ENCODE data around the gene CYBB. TPM values are rescaled to one million over a fixed set of nuclear protein-coding genes. Genes with fewer than 3 reads are reported as not detected.

CYBB gene
- total and polyA plus RNA-seq, 2 donors (not counting 1 experiment from before 2014, with no cell fraction given): under 0.01 TPM; not detected in 1

DNA sequence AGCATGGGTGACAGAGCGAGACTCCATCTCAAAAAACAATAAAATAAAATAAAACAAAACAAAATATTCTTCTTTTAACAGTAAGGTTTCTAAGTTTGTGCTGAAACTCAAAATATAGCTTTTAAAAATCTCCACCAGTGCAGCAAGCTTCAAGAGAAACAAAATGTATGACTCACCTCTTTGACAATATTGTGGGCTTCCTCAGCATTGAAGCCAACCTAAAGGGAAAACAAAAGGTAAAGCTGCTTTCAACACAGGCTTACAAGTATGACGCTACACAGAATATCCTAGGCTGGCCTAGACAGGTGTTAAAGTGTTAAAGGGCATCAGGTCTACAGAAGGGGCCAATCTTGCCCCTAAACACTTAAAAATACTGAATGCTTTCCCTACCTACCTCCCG, 66.3 kb downstream of the CYBB start:
- Histone ChIP-seq H3K36me3 (ENCODE audit: control insufficient read depth, insufficient read depth, low read length) (no peaks in the 10 kb centered on the region), H3K27me3 (ENCODE audit: control insufficient read depth, insufficient read depth, low read length) (no peaks in the 10 kb centered on the region), H3K4me2 (ENCODE audit: extremely low read depth, insufficient read depth, low read length) (peak overlapping the region; percentile 58), H4K20me1 (ENCODE audit: control insufficient read depth, extremely low read depth, insufficient read depth, low read length) (no peaks in the 10 kb centered on the region), H3K9ac (ENCODE audit: insufficient read depth, low read length) (no peak overlapping the region), H3K4me3 (replicated peaks in 1 of 4; ENCODE audit: control extremely low read depth in 1 of 4, insufficient read depth in 1 of 4, low read depth in 3 of 4, low read length in 4 of 4) (peak overlapping the region; percentile 58 to 71 (median 68)), H3K27ac (ENCODE audit: insufficient read depth, low read length) (no peak overlapping the region), H3K9me3 (ENCODE audit: control insufficient read depth, insufficient read depth, low read depth, low read length) (no peaks in the 10 kb centered on the region), H3K4me1 (ENCODE audit: control insufficient read depth, extremely low read depth, insufficient read depth, low read length) (no peaks in the 10 kb centered on the region), H2AFZ (ENCODE audit: low read length) (no peak overlapping the region), H3K79me2 (ENCODE audit: control insufficient read depth, insufficient read depth, low read length) (no peaks in the 10 kb centered on the region)
- peak in 1 of 2 donors; percentile 36 for DNase-seq (ENCODE audit: low read depth in 2 of 2)
- TF ChIP-seq EZH2 (IDR thresholded peaks at IDR 0.05; ENCODE audit: low read length, missing control alignments): no peak
- TF ChIP-seq, protein P1, sequence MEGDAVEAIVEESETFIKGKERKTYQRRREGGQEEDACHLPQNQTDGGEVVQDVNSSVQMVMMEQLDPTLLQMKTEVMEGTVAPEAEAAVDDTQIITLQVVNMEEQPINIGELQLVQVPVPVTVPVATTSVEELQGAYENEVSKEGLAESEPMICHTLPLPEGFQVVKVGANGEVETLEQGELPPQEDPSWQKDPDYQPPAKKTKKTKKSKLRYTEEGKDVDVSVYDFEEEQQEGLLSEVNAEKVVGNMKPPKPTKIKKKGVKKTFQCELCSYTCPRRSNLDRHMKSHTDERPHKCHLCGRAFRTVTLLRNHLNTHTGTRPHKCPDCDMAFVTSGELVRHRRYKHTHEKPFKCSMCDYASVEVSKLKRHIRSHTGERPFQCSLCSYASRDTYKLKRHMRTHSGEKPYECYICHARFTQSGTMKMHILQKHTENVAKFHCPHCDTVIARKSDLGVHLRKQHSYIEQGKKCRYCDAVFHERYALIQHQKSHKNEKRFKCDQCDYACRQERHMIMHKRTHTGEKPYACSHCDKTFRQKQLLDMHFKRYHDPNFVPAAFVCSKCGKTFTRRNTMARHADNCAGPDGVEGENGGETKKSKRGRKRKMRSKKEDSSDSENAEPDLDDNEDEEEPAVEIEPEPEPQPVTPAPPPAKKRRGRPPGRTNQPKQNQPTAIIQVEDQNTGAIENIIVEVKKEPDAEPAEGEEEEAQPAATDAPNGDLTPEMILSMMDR (conservative IDR thresholded peaks at IDR 0.05 in 1 of 2, IDR thresholded peaks at IDR 0.05 in 1 of 2; ENCODE audit: low read depth in 1 of 2, low read length in 2 of 2): no peak

GRCh38 chrX:37846558-37846933, 66.7 kb downstream of the CYBB start:
- no peak overlapping the region for H3K27ac ChIP-seq (ENCODE audit: insufficient read depth, low read length)
- H4K20me1 ChIP-seq (ENCODE audit: control insufficient read depth, extremely low read depth, insufficient read depth, low read length): no peaks in the 10 kb centered on the region
- no peak for DNase-seq (ENCODE audit: low read depth in 2 of 2)
- no peaks in the 10 kb centered on the region for H3K36me3 ChIP-seq (ENCODE audit: control insufficient read depth, insufficient read depth, low read length)
- peak overlapping the region; percentile 58 to 71 (median 68) for H3K4me3 ChIP-seq (replicated peaks in 1 of 4; ENCODE audit: control extremely low read depth in 1 of 4, insufficient read depth in 1 of 4, low read depth in 3 of 4, low read length in 4 of 4)
- H3K4me2 ChIP-seq (ENCODE audit: extremely low read depth, insufficient read depth, low read length): peak overlapping the region; percentile 58
- no peaks in the 10 kb centered on the region for H3K4me1 ChIP-seq (ENCODE audit: control insufficient read depth, extremely low read depth, insufficient read depth, low read length)
- H2AFZ ChIP-seq (ENCODE audit: low read length): no peak overlapping the region
- H3K79me2 ChIP-seq (ENCODE audit: control insufficient read depth, insufficient read depth, low read length): no peaks in the 10 kb centered on the region
- H3K27me3 ChIP-seq (ENCODE audit: control insufficient read depth, insufficient read depth, low read length): no peaks in the 10 kb centered on the region
- no peaks in the 10 kb centered on the region for H3K9me3 ChIP-seq (ENCODE audit: control insufficient read depth, insufficient read depth, low read depth, low read length)
- TF ChIP-seq, protein P1 (conservative IDR thresholded peaks at IDR 0.05 in 1 of 2, IDR thresholded peaks at IDR 0.05 in 1 of 2; ENCODE audit: low read depth in 1 of 2, low read length in 2 of 2): no peak
- H3K9ac ChIP-seq (ENCODE audit: insufficient read depth, low read length): no peak overlapping the region

GRCh38 chrX:37846934-37847732, 67.3 kb downstream of the CYBB start, which contains the start of gene DYNLT3:
Gene DYNLT3, minus strand, starts transcription at chrX:37847571. Its CDS starts 61 bp downstream, at chrX:37847510.
- peak; percentile 72 to 76 for DNase-seq (ENCODE audit: low read depth in 2 of 2)
- Histone ChIP-seq H3K27me3 (ENCODE audit: control insufficient read depth, insufficient read depth, low read length) (no peaks in the 10 kb centered on the region), H3K4me2 (ENCODE audit: extremely low read depth, insufficient read depth, low read length) (peak within 1 kb of the TSS; percentile 58), H3K9me3 (ENCODE audit: control insufficient read depth, insufficient read depth, low read depth, low read length) (no peaks in the 10 kb centered on the region), H3K36me3 (ENCODE audit: control insufficient read depth, insufficient read depth, low read length) (no peaks in the 10 kb centered on the region), H3K79me2 (ENCODE audit: control insufficient read depth, insufficient read depth, low read length) (no peaks in the 10 kb centered on the region), H4K20me1 (ENCODE audit: control insufficient read depth, extremely low read depth, insufficient read depth, low read length) (no peaks in the 10 kb centered on the region), H3K27ac (ENCODE audit: insufficient read depth, low read length) (peak within 1 kb of the TSS; percentile 77), H3K9ac (ENCODE audit: insufficient read depth, low read length) (peak within 1 kb of the TSS; percentile 76), H3K4me1 (ENCODE audit: control insufficient read depth, extremely low read depth, insufficient read depth, low read length) (no peaks in the 10 kb centered on the region), H3K4me3 (replicated peaks in 1 of 4; ENCODE audit: control extremely low read depth in 1 of 4, insufficient read depth in 1 of 4, low read depth in 3 of 4, low read length in 4 of 4) (peak within 1 kb of the TSS; percentile 58 to 71 (median 68)), H2AFZ (ENCODE audit: low read length) (peak within 1 kb of the TSS; percentile 83)
- TF ChIP-seq, protein P1 (conservative IDR thresholded peaks at IDR 0.05 in 1 of 2, IDR thresholded peaks at IDR 0.05 in 1 of 2; ENCODE audit: low read depth in 1 of 2, low read length in 2 of 2): no peak
- no peak for TF ChIP-seq EZH2 (IDR thresholded peaks at IDR 0.05; ENCODE audit: low read length, missing control alignments)
